NCI-H82 treated with DMSO at 0.1 percent for 48 hours (cell line): ENCODE results near the gene WDR62.
A peak's percentile ranks its signal among the peaks of the same experiment; 100 is the strongest.

Source experiments
- DNase-seq: peaks from one replicate; lab custom pipeline; 2025; ENCODE audit not compliant: unreplicated experiment; lab: John Stamatoyannopoulos, UW

Gene WDR62

DNA sequence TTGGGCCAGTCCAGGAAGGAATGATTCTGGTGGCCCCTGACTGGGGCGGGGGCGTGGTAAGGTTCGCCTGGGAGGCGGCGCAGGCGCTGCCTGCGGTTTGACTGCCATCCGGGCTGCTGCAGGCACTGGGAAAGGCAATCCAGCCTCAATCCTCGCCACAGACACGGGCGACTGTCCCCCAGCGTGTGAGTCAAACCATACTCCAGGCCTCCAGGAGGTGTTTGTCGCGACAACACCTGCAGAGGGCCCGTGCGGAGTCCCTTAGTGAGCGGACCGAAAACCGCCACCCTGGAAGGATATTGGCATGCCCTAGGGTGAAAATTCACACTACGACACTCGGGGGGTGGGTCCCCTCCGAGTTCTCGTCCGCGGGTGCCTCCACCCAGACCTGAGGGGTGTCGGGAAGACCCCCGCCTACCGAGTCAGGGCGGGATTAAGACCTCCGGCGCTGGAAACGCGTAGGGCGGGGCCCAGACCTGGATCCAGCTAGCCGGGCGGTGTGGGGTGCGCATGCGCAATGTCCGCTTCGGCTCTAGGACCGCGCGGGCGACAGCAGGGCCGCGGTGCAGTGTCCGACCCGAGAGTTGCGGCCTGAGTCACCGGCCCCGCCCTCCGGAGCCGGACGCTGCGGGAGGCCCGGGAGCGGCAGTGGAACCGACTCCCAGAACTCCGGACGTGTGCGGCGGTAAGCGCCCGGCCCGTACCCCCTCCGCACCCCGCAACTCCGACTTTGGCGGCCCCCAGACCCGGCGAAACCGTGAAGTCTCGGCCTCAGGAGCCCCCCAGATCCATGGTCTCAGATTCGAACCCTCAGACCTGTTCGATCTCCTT lies 85.0 kb downstream of the WDR62 start, which contains the start of gene CAPNS1:
TSS of gene CAPNS1 (plus strand) at position 594 of the 831 bp plus-strand sequence. CDS start 946 bp downstream, outside the sequence.
- peak; percentile 91 for DNase-seq

DNA sequence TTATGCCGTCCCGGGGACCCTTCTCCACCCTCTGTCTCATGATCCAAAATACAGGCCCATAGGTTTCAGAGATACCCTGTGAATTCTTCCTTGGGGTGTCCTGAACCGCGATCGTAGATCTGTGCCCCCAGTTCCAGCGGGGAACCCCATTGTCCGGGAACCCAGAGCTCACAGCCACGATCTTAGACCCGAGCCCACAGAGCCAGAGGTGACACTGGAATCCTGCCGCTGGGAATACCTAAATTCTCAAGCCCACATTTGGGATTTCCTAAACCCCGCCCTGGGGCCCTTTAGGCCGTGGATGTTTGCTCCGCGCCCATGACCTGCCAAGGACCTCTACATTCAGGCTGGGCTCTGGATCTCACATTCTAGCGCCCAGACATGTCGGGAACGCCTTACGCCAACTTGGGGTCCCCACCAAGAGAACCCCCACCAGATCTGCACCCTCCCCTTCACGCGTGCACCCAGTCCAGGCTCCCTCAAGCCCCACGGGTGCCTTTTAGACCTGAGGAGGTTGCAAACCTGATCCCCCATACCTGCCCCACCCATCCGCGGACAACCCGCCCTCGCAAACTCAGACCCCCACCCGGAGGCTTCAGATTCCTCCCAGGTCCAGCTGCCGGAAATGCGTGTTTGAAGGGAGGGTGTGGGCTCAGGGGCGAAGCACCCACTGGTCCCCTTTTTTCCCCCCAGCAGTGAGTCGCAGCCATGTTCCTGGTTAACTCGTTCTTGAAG lies 85.8 kb downstream of the WDR62 start:
- DNase-seq: peak; percentile 58

DNA sequence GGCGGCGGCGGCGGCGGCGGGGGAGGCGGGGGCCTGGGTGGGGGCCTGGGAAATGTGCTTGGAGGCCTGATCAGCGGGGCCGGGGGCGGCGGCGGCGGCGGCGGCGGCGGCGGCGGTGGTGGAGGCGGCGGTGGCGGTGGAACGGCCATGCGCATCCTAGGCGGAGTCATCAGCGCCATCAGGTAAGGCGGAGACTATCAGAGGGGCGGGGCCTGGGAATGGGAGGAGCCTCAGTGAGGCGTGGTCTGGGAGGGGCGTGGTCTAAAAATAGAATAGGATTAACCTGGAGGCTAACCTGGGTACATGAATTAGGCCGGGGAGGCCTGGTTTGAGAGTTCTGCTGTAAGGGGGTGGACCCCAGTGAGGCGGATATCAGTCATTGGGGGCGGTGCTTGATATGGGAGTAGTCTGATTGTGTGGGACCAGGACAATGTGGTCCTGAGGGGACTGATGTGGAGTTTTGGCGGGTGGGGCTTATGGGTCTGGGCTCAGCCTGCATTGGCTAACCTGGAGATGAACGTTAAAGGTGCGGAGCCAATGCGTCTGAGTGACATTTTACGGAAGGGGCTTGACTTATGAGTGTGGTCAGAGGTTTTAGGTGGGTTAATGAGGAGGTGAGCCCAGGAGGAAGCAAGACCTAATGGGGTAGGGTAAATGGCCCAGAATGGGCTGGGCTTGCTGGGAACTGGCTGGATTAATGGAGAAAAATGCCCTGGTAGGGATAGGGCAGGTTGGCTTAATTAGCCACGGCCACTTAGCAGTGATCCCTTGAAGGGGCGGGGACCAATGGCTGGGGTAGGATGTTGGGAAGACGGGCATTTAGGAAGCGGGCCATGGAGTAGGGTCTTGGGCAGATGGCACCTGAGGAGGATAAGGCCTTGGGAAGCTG lies 86.6 kb downstream of the WDR62 start:
- DNase-seq: peak; percentile 80

DNA sequence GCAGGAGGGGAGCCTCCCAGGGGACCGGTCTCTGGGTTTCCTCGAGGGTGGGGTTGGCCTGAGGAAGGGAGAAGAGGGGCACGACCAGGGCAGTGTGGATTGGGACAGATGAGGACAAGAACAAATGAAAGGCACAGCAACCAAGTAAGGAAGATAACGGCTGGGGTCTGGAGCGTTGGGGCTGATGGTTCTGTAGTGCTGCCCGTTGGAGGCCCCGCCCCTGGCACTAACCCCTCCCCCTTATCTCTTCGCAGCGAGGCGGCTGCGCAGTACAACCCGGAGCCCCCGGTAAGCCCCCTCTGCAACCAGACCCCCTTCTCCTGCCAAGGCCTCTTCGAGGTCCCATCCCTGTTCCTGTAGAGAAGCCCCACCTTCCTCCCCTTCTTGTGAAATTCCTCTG lies 87.3 kb downstream of the WDR62 start:
- DNase-seq: no peak

DNA sequence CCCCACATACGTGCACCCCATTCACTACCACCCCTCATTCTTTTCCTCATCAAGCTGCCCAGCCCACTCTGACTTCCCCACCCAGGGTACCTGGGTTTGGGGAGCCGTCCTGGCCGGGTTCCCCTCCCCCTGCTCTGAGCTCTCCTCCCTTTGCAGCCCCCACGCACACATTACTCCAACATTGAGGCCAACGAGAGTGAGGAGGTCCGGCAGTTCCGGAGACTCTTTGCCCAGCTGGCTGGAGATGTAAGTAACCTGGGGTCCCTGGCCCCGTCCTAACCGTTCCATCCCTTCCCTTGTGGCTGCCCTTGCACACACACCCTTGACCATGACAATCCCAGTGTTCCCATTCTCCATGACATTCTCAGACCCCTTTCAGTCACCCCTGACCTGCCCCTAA lies 87.8 kb downstream of the WDR62 start:
- no peak for DNase-seq

DNA sequence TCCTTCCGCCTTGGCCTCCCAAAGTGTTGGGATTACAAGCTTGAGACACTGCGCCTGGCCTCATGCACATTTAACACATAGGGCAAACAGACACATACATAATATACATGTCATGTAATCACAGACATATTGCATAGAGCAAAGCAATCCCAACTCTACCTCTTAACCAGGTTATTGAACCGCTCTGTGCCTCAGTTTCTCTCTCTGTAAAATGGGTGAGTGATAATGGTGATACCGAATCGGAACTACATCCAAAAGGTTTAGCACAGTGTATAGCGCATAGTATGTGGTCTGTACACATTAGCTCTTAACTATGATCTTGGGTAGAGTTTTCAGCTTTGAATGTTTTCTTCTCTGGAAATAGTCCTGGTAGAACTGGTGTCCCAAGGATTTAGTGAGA lies 89.9 kb downstream of the WDR62 start:
- DNase-seq: no peak

DNA sequence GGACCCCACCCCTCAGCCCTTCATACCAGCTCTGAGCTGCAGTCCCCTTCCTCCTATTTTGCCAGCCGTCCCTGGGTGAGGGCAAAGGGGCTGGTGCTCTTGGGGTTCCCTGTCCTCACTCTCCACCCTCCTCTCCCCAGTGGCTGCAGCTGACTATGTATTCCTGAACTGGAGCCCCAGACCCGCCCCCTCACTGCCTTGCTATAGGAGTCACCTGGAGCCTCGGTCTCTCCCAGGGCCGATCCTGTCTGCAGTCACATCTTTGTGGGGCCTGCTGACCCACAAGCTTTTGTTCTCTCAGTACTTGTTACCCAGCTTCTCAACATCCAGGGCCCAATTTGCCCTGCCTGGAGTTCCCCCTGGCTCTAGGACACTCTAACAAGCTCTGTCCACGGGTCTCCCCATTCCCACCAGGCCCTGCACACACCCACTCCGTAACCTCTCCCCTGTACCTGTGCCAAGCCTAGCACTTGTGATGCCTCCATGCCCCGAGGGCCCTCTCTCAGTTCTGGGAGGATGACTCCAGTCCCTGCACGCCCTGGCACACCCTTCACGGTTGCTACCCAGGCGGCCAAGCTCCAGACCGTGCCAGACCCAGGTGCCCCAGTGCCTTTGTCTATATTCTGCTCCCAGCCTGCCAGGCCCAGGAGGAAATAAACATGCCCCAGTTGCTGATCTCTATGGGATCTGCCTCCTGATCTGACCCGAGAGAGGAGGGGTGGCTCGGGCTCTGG lies 95.1 kb downstream of the WDR62 start:
- no peak for DNase-seq

DNA sequence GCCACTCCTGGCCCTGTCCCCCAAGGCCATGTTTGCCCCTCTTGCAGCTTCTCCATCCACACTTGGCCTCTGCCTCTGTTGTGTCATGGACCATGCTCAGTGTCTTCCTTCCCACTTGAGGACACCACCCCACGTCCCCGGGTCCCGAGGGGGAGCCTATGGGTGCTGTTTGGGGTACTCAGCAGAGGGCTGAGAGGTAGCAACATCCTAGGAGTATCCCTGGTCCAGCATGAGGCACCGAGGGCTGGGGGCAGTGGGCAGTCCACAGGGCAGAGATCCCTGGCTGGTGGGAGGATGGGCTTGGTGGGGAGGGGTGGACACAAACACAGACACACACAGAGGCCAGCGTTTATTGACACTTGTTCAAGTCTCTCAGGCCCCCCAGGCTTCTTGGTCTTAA lies 95.9 kb downstream of the WDR62 start:
- no peak for DNase-seq

DNA sequence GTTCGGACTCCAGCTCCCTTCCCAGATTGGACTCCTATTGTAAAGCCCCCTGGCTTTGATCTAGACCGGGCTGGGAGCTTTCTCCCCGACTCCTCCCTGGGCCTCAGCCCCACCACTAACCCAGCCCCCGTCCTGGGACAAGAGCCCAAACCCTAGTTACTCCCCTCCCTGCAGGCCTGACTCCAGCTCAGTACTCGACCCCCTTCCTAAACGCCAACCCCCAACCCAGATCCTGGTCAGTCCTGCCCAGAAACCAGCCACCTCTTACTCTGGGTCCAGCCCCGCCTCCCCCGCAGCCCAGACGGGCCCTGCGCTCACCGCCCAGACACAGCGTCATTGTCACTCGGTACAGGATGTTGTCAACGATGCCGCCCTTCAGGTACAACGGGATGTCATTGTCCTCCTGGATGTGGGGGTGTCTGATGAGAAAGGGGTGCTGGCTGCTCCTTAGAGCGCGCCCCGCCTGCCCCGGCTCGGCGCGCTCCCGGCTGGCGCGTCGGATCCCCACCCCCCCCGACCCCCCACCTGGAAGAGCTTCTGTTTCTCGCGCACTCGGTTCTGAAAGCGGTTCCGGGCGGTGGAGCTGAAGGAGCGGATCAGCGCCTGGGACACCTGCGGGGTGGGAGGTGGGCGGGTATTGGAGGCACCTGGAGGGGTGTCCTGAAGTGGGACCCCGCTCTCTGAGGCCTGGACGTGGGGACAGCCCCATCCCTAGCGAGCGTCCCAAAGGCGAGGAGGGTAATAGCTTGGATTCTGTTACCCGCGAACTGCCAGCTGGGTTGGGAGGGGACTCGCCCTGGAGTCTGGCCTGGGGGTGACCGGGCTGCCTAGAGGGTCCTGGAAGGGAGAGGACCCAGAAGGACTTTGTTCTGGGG lies 96.7 kb downstream of the WDR62 start:
- DNase-seq: no peak

DNA sequence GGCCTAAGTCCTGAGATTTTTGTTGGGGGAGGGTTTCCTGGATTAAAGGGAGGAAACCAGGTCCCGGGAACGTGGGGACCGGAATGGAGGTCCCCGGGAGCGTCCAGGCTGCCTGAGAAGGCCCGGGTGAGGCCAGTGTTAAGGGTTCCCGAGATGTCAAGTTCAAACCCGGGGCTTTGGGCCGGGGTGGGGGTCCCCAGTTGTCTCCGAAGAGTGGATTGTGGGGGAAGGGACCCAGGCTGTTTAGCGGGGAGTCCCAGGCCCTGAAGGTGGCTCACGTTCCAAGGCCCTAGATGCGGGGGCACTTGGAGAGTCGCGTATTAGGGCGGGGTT lies 97.3 kb downstream of the WDR62 start:
- DNase-seq: no peak

DNA sequence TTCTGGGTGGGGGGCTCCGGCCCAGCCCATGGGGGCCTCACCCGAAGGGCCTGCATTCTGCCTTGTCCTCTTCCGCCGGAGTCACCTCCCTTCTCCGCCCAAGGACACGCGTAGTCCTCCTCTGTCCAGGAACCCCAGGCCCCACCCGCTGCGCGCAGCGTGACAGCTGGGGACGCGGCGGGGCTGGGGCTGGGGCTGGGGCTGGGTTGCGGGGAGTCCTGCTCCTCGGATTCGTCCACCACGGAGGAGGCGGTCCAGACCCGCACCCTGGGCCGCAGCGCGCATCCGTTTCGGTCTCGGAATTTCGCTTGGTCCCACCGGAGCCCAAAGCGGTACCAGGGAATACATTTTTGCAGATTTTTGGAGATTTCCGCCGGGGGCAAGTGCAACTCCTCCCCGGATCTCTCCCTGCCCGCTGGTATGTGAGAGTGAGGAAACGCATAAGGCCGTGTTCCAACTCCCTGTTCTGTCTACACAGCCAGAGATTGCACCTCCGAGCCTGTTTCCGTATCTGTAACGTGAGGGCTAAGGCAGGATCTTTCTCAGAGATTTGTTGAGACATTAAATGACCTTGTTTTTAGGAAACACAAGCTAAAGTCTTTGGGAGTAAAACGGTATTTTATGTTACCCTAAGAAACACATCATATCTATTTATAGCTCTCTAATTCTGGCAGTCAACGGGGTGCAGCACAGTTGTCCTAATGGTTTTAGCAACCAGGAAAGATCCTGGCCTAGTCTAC lies 97.8 kb downstream of the WDR62 start, which contains the start of gene COX7A1:
TSS of gene COX7A1 (minus strand) at position 96 of the 740 bp plus-strand sequence. CDS start at position 56, 40 bp downstream.
- DNase-seq: no peak

DNA sequence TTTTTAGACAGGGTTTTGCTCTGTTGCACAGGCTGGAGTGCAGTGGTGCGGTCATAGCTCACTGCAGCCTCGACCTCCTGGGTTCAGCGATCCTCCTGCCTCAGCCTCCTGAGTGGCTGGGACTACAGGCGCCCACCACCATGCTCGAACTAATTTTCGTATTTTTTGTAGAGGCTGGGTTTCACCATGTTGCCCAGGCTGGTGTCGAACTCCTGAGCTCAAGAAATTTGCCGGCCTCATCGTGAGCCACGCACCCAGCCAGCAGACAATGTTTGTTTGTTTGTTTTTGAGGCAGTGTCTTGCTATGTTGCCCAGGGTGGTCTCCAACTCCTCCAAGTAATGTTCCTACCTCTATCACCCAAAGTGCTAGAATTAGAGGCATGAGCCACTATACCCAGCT lies 98.4 kb downstream of the WDR62 start:
- no peak for DNase-seq
